SH-SY5Y (cell line): Measurements from ENCODE around the gene IRX5.

ENCODE experiments used
- GATA2 ChIP-seq: IDR thresholded peaks from 2 replicates; pipeline ENCODE4 v1.6.1; 2011; ENCODE audit warnings: mild to moderate bottlenecking, low read depth, low read length
- GATA3 ChIP-seq: IDR thresholded peaks from 2 replicates; pipeline ENCODE4 v1.6.1; 2011; ENCODE audit warnings: low read depth, mild to moderate bottlenecking, low read length, moderate library complexity

DNA sequence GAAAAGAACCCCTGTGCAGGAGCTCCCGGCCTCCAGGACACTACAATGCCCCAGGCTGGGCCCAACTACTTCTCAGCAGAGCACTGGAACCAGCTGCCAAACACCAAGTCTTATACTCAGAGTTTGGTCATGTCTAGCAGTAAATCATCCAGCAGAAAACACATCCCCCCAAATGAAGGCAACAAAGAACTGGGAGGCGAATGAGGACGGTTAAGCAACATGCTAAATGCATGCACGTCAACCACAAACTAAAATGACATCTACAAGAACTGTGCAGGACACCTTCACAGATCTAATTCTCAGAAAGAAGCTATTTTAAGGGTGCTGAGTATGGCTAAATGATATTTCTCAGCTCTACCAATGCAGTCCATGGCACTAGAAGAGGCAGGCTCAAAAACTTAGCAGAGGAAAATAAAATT is 7.6 kb upstream of the IRX5 start:
- TF ChIP-seq GATA3 = no peak
- no peak for TF ChIP-seq GATA2
